Lower leg skin (tissue), 4 donors: ENCODE results near the gene NF1. TPM values are rescaled to one million over a fixed set of nuclear protein-coding genes. Genes with fewer than 3 reads are reported as not detected.
A peak's percentile ranks its signal among the peaks of the same experiment; 100 is the strongest.

ENCODE experiments used
- DNase-seq, 2 donors: peaks; one replicate each; pipeline ENCODE4 v3.0.0-alpha.2; 2019; ENCODE audit warnings: low spot score in 2 of 2
- H3K4me3 ChIP-seq: fragments of 200-600 bp; sonication (generic); 2 replicates; pipeline ENCODE4 v1.5.1; 2017; ENCODE audit warnings: mild to moderate bottlenecking, low read depth; ENCODE audit not compliant: poor library complexity, severe bottlenecking
- CTCF ChIP-seq, 3 donors: fragments of 450-650 bp; IDR thresholded peaks; one replicate each; pipeline ENCODE4 v1.5.1; 2016; ENCODE audit warnings: antibody characterized with exemption in 3 of 3, mild to moderate bottlenecking in 3 of 3, moderate library complexity in 2 of 3
- POLR2A ChIP-seq, 2 donors: fragments of 450-650 bp; IDR thresholded peaks; one replicate each; pipeline ENCODE4 v1.6.1; 2016 to 2017; ENCODE audit warnings: antibody characterized with exemption in 2 of 2, mild to moderate bottlenecking in 1 of 2, moderate library complexity in 1 of 2
- WGBS, 2 donors: methylation state at CpG; one replicate each; pipeline ENCODE4 v1.1.5; 2018; 5-methylcytosine and 5-hydroxymethylcytosine counted together
- intact Hi-C: fragments of 100-400 bp; cut with DNase I; formaldehyde crosslinking; loops from one replicate; pipeline ENCODE4 v1.15.0; 2023; ENCODE audit warnings: low total_unique reads
- total RNA-seq, 4 donors: library from RNA; depleted of rRNA; stranded (reverse); fragments of >200 nt; gene quantifications; one replicate each; pipeline ENCODE4 v1.1.0, GENCODE V29; 2016

NF1 gene
- total RNA-seq, 4 donors from 2014 or later, result 27.5 to 48.6 (median 34.3) TPM

DNA sequence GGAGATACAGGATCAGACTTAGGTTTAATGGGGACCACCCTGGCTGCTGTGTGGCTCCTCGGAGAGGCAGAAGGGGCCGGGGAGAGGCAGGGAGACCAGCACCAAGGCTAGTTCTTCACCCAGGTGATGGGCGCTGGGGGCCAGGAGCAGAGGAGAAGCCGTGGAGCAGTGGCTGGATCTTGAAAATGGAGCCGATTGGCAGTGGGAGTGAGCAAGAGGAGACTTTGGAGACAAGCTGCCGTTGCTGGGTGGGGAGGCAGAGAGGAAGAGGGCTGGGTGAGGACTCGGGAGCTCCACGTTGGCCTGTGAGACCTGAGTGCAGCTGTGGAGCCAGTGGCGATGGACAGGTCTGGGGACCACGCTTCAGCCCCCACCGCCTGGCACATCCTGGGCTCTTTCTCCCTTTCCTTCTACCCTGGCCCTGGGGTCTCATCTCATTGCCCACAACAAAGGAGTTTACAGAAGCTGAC lies 305.7 kb downstream of the NF1 start:
- WGBS, 2 donors, result 70 to 75% methylated on average over 11 of the region's 11 CpGs
- peak in 1 of 2 donors; percentile 78 for DNase-seq
- intact Hi-C loops, result no loop called here
- H3K4me3 ChIP-seq, result no peak overlapping the region
- TF ChIP-seq POLR2A (IDR thresholded peaks at IDR 0.05) (no peak), CTCF (IDR thresholded peaks at IDR 0.05) (no peak)

- TF ChIP-seq CTCF (IDR thresholded peaks at IDR 0.05) (no peak), POLR2A (IDR thresholded peaks at IDR 0.05) (no peak)
- no peak overlapping the region for H3K4me3 ChIP-seq
- DNase-seq, result peak in 1 of 2 donors; percentile 18
- intact Hi-C loops, result no loop called here
- 90 to 92% methylated on average over 11 of the region's 11 CpGs for WGBS, 2 donors
Observed at GRCh38 chr17:31401456-31402254, 306.9 kb downstream of the NF1 start.

DNA sequence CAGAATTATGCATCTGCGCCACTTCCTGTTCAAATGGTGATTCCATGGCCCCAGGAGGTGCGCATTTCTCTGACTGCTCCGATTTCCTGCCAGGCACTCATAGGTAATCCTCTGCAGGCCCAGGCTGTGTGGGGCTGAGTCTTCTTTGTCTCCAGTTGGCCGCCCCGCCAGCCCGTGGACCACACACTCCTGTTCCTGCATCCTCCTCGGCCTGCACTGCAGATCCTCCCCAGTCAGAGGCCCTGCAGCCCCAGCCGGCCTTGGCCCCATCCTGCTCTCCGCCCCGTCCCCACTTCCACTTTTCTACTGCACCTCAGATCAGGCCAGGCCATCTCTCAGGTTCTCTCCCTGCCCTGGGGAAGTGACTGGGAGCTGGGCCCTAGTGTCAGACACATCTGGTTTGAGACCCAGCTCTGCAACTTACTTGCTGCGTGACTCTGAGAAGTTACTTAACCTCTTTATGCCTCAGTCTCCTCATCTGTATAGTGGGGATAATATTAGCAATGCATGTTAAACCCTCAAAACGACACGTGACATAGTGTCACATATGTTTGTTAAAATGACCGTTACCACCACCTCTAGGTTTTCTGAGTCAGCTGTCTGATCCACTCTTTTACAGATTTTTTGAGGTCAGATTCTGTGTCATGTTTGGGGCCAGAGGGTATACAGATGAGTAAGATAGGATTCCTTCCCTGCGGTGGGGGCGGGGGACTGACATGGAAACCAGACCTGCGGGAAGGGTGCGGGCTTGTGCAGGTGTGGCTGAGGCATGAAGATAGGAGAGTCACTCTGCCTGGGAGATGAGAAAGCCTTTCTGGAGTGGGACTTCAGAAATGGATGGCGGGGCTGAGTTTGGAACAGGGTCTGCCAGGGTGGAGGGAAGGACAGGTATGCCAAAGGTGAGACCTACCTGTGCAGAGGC lies 309.5 kb downstream of the NF1 start:
- intact Hi-C loops, result no loop called here
- DNase-seq, result no peak
- 76 to 77% methylated on average over 19 of the region's 19 CpGs for WGBS, 2 donors
- no peak overlapping the region for H3K4me3 ChIP-seq
- TF ChIP-seq CTCF (IDR thresholded peaks at IDR 0.05) (no peak), POLR2A (IDR thresholded peaks at IDR 0.05) (no peak)

GRCh38 chr17:31405890-31406371 lies 311.2 kb downstream of the NF1 start:
- intact Hi-C loops, result no loop called here
- TF ChIP-seq CTCF (IDR thresholded peaks at IDR 0.05) (no peak), POLR2A (IDR thresholded peaks at IDR 0.05) (no peak)
- WGBS, 2 donors, result 58 to 78% methylated on average over 4 to 5 of the region's 5 CpGs

DNA sequence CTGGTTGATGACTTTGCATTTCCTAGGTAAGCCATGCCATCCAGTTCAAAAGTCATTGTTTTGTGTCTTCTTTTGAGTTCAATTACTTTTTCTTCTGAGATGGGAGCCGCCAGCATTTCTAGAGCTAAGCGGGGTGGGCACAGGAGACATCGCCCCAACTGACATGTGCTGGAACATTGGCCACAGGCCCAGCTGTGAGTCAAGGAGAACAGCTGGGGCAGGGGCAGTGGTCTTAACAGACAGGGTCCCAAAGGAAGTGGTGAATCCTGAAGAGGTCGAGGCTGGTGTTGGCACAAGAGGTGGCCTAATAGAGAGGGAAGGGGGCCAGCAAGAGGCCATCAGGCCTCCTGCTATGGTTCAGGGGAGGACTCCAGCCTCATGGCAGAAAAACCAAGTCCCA lies 313.8 kb downstream of the NF1 start:
- no peak overlapping the region for H3K4me3 ChIP-seq
- 84 to 85% methylated on average over 4 of the region's 4 CpGs for WGBS, 2 donors
- TF ChIP-seq POLR2A (IDR thresholded peaks at IDR 0.05) (no peak), CTCF (IDR thresholded peaks at IDR 0.05) (no peak)
- intact Hi-C loops, result no loop called here
- no peak for DNase-seq

More at GRCh38 chr17:31405890-31406371, 311.2 kb downstream of the NF1 start:
- DNase-seq, result no peak
- no peak overlapping the region for H3K4me3 ChIP-seq
